SK-N-SH (cell line): ENCODE data around the gene PRR18. TPM values are rescaled to one million over a fixed set of nuclear protein-coding genes. Genes with fewer than 3 reads are reported as not detected.

ENCODE experiments used
- CTCF ChIA-PET: fragments of 300-600, 350-600 bp; formaldehyde crosslinking; extraction: SDS; loops from one replicate; lab custom pipeline; 2021; lab: Yijun Ruan, JAX
- POLR2A ChIA-PET: fragments of 350-600 bp; sonication (Branson Sonifier 250); formaldehyde crosslinking; extraction: SDS; loops from one replicate; lab custom pipeline; 2020; ENCODE audit warnings: antibody characterized with exemption, inconsistent platforms; lab: Yijun Ruan, JAX
- DNase-seq: peaks from one replicate; pipeline ENCODE4 v3.0.0; 2012
- H2AFZ ChIP-seq: fragments of 200-600 bp; sonication (generic); 2 replicates; pipeline ENCODE4 v1.8.1; 2016; ENCODE audit warnings: antibody characterized with exemption, mild to moderate bottlenecking, low read depth
- H3F3A ChIP-seq: fragments of 200-600 bp; sonication (generic); replicated peaks from 2 replicates; pipeline ENCODE3; 2016; ENCODE audit warnings: antibody characterized with exemption, mild to moderate bottlenecking; ENCODE audit not compliant: insufficient read depth
- H3K27ac ChIP-seq, 2 experiments: fragments of 200-500 bp in 1 of 2; fragments of 200-600 bp in 1 of 2; sonication (Bioruptor generic) in 1 of 2; sonication (generic), shearing (Covaris generic) in 1 of 2; 2 replicates each; pipeline versions ENCODE4 v1.5.1 to v1.6.1; 2014 to 2016; ENCODE audit warnings: low read depth in 2 of 2, inconsistent platforms in 1 of 2, low read length in 1 of 2, mild to moderate bottlenecking in 1 of 2, mixed read lengths in 1 of 2
- H3K27me3 ChIP-seq: fragments of 200-600 bp; sonication (generic), shearing (Covaris generic); 2 replicates; pipeline ENCODE4 v1.6.1; 2016; ENCODE audit warnings: mixed run types; ENCODE audit not compliant: insufficient read depth
- H3K36me3 ChIP-seq, 2 experiments: fragments of 200-500 bp in 1 of 2; fragments of 200-600 bp in 1 of 2; sonication (Bioruptor generic) in 1 of 2; sonication (generic) in 1 of 2; replicated peaks in 1 of 2; 2 replicates each; pipeline versions ENCODE3 to v1.5.1; 2014 to 2016; ENCODE audit warnings: low read length in 1 of 2, mild to moderate bottlenecking in 1 of 2; ENCODE audit not compliant: insufficient read depth in 2 of 2, control insufficient read depth in 1 of 2
- H3K4me1 ChIP-seq, 2 experiments: fragments of 200-500 bp in 1 of 2; fragments of 200-600 bp in 1 of 2; sonication (Bioruptor generic) in 1 of 2; sonication (generic), shearing (Covaris generic) in 1 of 2; 2 replicates each; pipeline versions ENCODE4 v1.5.1 to v1.6.1; 2014 to 2016; ENCODE audit warnings: low read depth in 1 of 2, low read length in 1 of 2, mixed run types in 1 of 2; ENCODE audit not compliant: insufficient read depth in 2 of 2, control insufficient read depth in 1 of 2
- H3K4me2 ChIP-seq: fragments of 200-600 bp; sonication (generic), shearing (Covaris generic); 2 replicates; pipeline ENCODE4 v1.6.1; 2017; ENCODE audit warnings: mixed run types
- H3K4me3 ChIP-seq, 2 experiments: fragments of 200-500 bp in 1 of 2; fragments of 200-600 bp in 1 of 2; sonication (Bioruptor generic) in 1 of 2; sonication (generic), shearing (Covaris generic) in 1 of 2; 2 replicates each; pipeline versions ENCODE4 v1.5.1 to v1.8.1; 2014 to 2016; ENCODE audit warnings: low read depth in 2 of 2, inconsistent platforms in 1 of 2, low read length in 1 of 2, mild to moderate bottlenecking in 1 of 2, mixed read lengths in 1 of 2, moderate library complexity in 1 of 2
- H3K79me2 ChIP-seq: fragments of 200-600 bp; sonication (generic); 2 replicates; pipeline ENCODE4 v1.8.1; 2017; ENCODE audit warnings: mild to moderate bottlenecking; ENCODE audit not compliant: insufficient read depth
- H3K9ac ChIP-seq: fragments of 200-600 bp; sonication (generic); 2 replicates; pipeline ENCODE4 v1.6.1; 2017; ENCODE audit warnings: mixed run types
- H3K9me2 ChIP-seq: fragments of 200-600 bp; sonication (generic); 2 replicates; pipeline ENCODE4 v1.6.1; 2017; ENCODE audit warnings: mixed run types
- H3K9me3 ChIP-seq: fragments of 200-600 bp; sonication (generic); 2 replicates; pipeline ENCODE4 v1.6.1; 2017; ENCODE audit warnings: mixed run types, mild to moderate bottlenecking, moderate library complexity
- H4K20me1 ChIP-seq: fragments of 200-600 bp; sonication (generic); 2 replicates; pipeline ENCODE4 v1.6.1; 2017; ENCODE audit warnings: mild to moderate bottlenecking, mixed run types; ENCODE audit not compliant: insufficient read depth
- ELF1 ChIP-seq: IDR thresholded peaks from 2 replicates; pipeline ENCODE4 v1.4.0; 2012
- EP300 ChIP-seq, 2 experiments: IDR thresholded peaks; 2 replicates each; pipeline versions ENCODE4 v1.4.0 to v1.6.1; 2012; ENCODE audit warnings: borderline replicate concordance in 1 of 2, low read depth in 1 of 2, low read length in 1 of 2
- EZH2phosphoT487 ChIP-seq: fragments of 200-600 bp; sonication (generic); IDR thresholded peaks from 2 replicates; pipeline ENCODE4 v1.6.1; 2017; ENCODE audit warnings: low read depth, mixed run types, mild to moderate bottlenecking, antibody characterized with exemption, moderate library complexity, borderline replicate concordance
- FOSL2 ChIP-seq: IDR thresholded peaks from 2 replicates; pipeline ENCODE4 v1.4.0; 2012; ENCODE audit warnings: low read depth, mild to moderate bottlenecking, moderate library complexity, borderline replicate concordance
- GATA2 ChIP-seq: sonication (generic); formaldehyde crosslinking; IDR thresholded peaks from 2 replicates; pipeline ENCODE4 v1.5.0; 2020; ENCODE audit warnings: mild to moderate bottlenecking, missing genetic modification reagents
- JUND ChIP-seq: IDR thresholded peaks from 2 replicates; pipeline ENCODE4 v1.4.0; 2012
- MEF2A ChIP-seq: IDR thresholded peaks from 2 replicates; pipeline ENCODE4 v1.4.0; 2012; ENCODE audit warnings: low read depth, borderline replicate concordance
- MXI1 ChIP-seq: IDR thresholded peaks from 2 replicates; pipeline ENCODE4 v1.6.1; 2012; ENCODE audit warnings: mild to moderate bottlenecking, low read depth, low read length, improper control_type of control experiment
- NFIC ChIP-seq: IDR thresholded peaks from 2 replicates; pipeline ENCODE4 v1.4.0; 2012; ENCODE audit warnings: borderline replicate concordance
- POLR2AphosphoS5 ChIP-seq: IDR thresholded peaks from 2 replicates; pipeline ENCODE4 v1.6.1; 2012; ENCODE audit warnings: low read depth, low read length
- RCOR1 ChIP-seq: fragments of 150-350 bp; IDR thresholded peaks from 2 replicates; pipeline ENCODE4 v1.6.1; 2017; ENCODE audit warnings: antibody characterized with exemption, low read length
- REST ChIP-seq: IDR thresholded peaks from 2 replicates; pipeline ENCODE4 v1.6.1; 2012; ENCODE audit warnings: mild to moderate bottlenecking, low read depth, low read length, moderate library complexity
- RXRA ChIP-seq: IDR thresholded peaks from 2 replicates; pipeline ENCODE4 v1.4.0; 2012; ENCODE audit warnings: low read depth, mild to moderate bottlenecking, borderline replicate concordance
- SMC3 ChIP-seq: IDR thresholded peaks from 2 replicates; pipeline ENCODE4 v1.6.1; 2012; ENCODE audit warnings: low read depth, low read length, improper control_type of control experiment
- TEAD4 ChIP-seq: IDR thresholded peaks from 2 replicates; pipeline ENCODE4 v1.4.0; 2012; ENCODE audit warnings: mild to moderate bottlenecking, borderline replicate concordance; ENCODE audit not compliant: insufficient read depth
- USF1 ChIP-seq: IDR thresholded peaks from 2 replicates; pipeline ENCODE4 v1.4.0; 2012; ENCODE audit warnings: low read depth, borderline replicate concordance
- USF2 ChIP-seq: fragments of 150-350 bp; IDR thresholded peaks from 2 replicates; pipeline ENCODE4 v1.6.1; 2017; ENCODE audit warnings: antibody characterized with exemption, low read length, low read depth, borderline replicate concordance
- ZBTB33 ChIP-seq: IDR thresholded peaks from 2 replicates; pipeline ENCODE4 v1.4.0; 2012; ENCODE audit warnings: low read depth, borderline replicate concordance
- WGBS: methylation state at CpG from one replicate; pipeline ENCODE4 v1.1.6; 2017; ENCODE audit warnings: low lambda C conversion rate; 5-methylcytosine and 5-hydroxymethylcytosine counted together
- polyA plus RNA-seq, 3 experiments: library from polyadenylated mRNA; depleted of rRNA; stranded (reverse); fragments of >200 nt; gene quantifications; 2 replicates each; pipeline ENCODE4 v1.2.3, GENCODE V29; 2012

PRR18 gene
- polyA plus RNA-seq, 1 of the 3 experiments (the other 2 are of a cell fraction), result 0.02 TPM

- H3K27me3 ChIP-seq, result peaks cover 37% of the 10 kb centered on the region
- CTCF ChIA-PET, result interaction anchor here (1.0 to 1.7 kb wide), 5 partner anchors 9 to 107 kb away, joined by 3 to 8 read pairs (median 4); no protein-coding TSS in a partner anchor
- no peak overlapping the region for H3K4me3 ChIP-seq
- H3K36me3 ChIP-seq, result no peaks in the 10 kb centered on the region
- no peak overlapping the region for H2AFZ ChIP-seq
- DNase-seq, result no peak
- H3K9me3 ChIP-seq, result no peaks in the 10 kb centered on the region
- no peaks in the 10 kb centered on the region for H4K20me1 ChIP-seq
- H3K9me2 ChIP-seq, result no peaks in the 10 kb centered on the region
- TF ChIP-seq USF2, result no peak
- no peak for TF ChIP-seq JUND
- TF ChIP-seq RXRA, result no peak
- no peak for TF ChIP-seq ZBTB33
- TF ChIP-seq SMC3, result no peak
- no peak for TF ChIP-seq EP300 (IDR thresholded peaks at IDR 0.05; ENCODE audit: borderline replicate concordance in 1 of 2, low read depth in 1 of 2, low read length in 1 of 2)
- TF ChIP-seq TEAD4, result no peak
- TF ChIP-seq MEF2A, result no peak
- no peak for TF ChIP-seq RCOR1
- no peak for TF ChIP-seq GATA2
- TF ChIP-seq EZH2phosphoT487, result no peak
- TF ChIP-seq NFIC, result no peak
- no peak for TF ChIP-seq REST
- no peak for TF ChIP-seq MXI1
- TF ChIP-seq ELF1, result no peak
- TF ChIP-seq FOSL2, result no peak
- TF ChIP-seq POLR2AphosphoS5, result no peak
- TF ChIP-seq USF1, result no peak
- TF ChIP-seq, all 33 proteins: peak for 0
- no peak overlapping the region for H3K27ac ChIP-seq
- POLR2A ChIA-PET, result no interaction called here
- no peaks in the 10 kb centered on the region for H3K79me2 ChIP-seq
- no peak overlapping the region for H3K9ac ChIP-seq
- H3K4me2 ChIP-seq, result no peak overlapping the region
- no peaks in the 10 kb centered on the region for H3K4me1 ChIP-seq
- H3F3A ChIP-seq, result no peaks in the 10 kb centered on the region
- WGBS, result 45% methylated on average over 12 of the region's 12 CpGs
Observed at GRCh38 chr6:166293731-166294584, 14.2 kb downstream of the PRR18 start.
